Jurkat, Clone E6-1 (cell line): ENCODE data around the gene LY6G6D. TPM values are rescaled to one million over a fixed set of nuclear protein-coding genes. Genes with fewer than 3 reads are reported as not detected.

Source experiments
- DNase-seq: peaks from one replicate; pipeline ENCODE4 v3.0.0-alpha.2; 2011; ENCODE audit warnings: low read depth, low spot score
- H3K4me3 ChIP-seq: 2 replicates; pipeline ENCODE4 v1.5.1; 2011; ENCODE audit warnings: mild to moderate bottlenecking, low read length, control low read depth, moderate library complexity
- polyA plus RNA-seq: library from polyadenylated mRNA; unstranded; fragments of >200 nt; gene quantifications from one replicate; pipeline ENCODE4 v1.2.1, GENCODE V29; 2012; ENCODE audit warnings: missing spikeins; ENCODE audit not compliant: insufficient read length, insufficient read depth

The LY6G6D gene, protein sequence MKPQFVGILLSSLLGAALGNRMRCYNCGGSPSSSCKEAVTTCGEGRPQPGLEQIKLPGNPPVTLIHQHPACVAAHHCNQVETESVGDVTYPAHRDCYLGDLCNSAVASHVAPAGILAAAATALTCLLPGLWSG
- not detected for polyA plus RNA-seq

DNA sequence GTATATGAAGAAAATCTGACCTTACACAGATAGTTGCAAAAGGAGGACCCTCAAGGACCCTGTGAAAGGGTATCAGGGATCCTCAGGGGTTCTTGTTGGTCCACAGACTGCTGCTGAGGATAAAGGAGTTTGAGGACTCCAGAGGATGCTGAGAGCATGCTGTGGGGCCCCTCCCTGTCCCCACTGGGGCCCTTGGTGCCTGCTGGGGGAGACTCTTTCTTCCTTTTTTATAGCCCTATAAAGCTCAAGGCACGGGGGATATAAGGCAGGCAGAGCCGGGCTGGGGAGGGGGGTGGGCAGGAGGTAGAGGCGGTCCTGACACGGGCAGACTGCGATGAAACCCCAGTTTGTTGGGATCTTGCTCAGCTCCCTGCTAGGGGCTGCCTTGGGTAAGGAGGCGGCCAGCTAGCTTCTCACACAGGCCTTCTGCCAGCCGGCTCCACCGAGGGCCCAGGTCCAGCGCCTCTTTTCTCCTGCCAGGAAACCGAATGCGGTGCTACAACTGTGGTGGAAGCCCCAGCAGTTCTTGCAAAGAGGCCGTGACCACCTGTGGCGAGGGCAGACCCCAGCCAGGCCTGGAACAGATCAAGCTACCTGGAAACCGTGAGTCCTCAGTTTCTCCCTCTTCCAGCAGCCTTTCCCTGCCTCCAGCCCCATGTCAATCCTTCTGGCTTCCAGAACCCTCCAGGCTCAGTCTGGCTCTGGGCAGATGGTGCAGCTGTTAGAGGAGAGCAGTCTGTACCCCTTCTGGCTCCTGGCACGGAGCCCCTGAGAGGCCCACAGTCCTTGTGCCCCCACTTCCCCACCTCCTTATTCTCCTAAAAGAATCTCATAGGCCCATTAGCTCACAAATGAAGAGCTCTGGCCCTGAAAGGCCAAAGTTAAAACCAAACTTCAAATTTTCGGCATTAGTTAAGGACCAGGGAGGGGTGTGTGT is at the start of gene LY6G6D:
Gene LY6G6D (plus strand): TSS at position 327 of the 937 bp plus-strand sequence. CDS start 8 bp downstream, at position 335.
- no peak within 1 kb of the TSS for H3K4me3 ChIP-seq

DNA sequence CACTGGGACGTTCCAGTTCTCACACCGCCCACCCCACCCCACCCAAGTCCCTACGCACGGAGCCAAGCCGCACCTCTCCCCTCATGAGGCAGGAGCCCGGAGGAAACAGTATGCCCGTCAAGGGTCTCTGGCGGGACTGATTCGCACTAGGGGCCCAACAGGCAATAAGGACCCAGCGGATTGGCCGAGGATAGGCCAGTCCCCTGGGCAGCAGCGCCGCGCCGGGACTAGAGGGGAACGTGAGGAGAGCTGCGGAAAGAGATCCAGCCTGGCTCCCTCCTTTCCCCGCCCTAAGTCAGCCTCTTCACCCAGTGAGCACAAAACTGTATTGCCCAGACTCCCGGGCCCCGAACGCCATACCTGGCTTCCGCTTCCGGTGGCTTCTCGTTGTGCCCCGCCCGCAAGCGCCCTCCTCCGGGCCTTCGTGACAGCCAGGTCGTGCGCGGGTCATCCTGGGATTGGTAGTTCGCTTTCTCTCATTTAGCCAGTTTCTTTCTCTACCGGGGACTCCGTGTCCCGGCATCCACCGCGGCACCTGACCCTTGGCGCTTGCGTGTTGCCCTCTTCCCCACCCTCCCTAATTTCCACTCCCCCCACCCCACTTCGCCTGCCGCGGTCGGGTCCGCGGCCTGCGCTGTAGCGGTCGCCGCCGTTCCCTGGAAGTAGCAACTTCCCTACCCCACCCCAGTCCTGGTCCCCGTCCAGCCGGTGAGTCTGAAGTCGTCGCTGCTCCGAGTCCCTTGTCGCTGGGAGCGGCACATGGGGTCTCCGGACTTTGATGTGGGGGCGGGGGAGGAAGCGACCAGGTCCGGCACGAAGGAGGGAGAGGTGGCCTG is 49.4 kb upstream of the LY6G6D start, which contains the start of gene CSNK2B:
Gene CSNK2B (plus strand): TSS at position 580 of the 836 bp plus-strand sequence. CDS start 752 bp downstream, outside the sequence.
- DNase-seq = peak; percentile 98
- H3K4me3 ChIP-seq = peak within 1 kb of the TSS; percentile 98

More for the DNA sequence above, at the start of gene LY6G6D:
- no peak for DNase-seq

DNA sequence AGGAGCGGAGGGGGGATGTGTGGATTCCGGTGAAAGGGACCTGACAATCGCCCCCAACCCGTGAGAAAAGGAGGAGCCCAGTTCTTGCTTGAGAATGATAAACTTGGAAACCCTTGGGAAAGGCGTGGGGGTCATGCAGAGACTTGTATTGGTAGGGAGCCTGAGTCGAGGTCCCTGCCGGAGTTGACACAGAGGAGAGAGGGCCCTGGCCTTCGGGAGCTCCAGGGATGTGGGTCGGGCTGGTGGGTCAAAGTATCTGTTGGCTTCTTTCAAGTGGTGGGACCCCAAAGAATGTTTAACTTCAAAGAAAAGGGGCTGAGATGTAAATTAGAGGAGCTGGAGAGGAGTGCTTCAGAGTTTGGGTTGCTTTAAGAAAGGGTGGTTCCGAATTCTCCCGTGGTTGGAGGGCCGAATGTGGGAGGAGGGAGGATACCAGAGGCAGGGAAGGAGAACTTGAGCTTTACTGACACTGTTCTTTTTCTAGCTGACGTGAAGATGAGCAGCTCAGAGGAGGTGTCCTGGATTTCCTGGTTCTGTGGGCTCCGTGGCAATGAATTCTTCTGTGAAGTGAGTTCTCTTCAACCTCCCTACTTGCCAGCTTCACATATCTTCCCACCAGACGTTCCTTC is 48.7 kb upstream of the LY6G6D start:
- no peak for DNase-seq
- H3K4me3 ChIP-seq = peak overlapping the region; percentile 98

DNA sequence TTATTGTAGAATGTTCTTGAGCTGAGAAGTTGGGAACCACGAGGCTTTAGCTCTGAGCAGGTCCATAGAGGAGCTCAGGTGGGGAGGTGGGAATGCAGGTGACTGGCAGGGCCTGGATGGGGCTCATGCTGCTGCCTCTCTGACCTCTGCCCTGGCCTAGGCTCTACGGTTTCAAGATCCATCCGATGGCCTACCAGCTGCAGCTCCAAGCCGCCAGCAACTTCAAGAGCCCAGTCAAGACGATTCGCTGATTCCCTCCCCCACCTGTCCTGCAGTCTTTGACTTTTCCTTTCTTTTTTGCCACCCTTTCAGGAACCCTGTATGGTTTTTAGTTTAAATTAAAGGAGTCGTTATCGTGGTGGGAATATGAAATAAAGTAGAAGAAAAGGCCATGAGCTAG is 45.5 kb upstream of the LY6G6D start, which contains the start of gene LY6G5B:
Gene LY6G5B (plus strand): TSS at position 301 of the 400 bp plus-strand sequence. CDS start 975 bp downstream, outside the sequence.
- no peak within 1 kb of the TSS for H3K4me3 ChIP-seq
- no peak for DNase-seq

DNA sequence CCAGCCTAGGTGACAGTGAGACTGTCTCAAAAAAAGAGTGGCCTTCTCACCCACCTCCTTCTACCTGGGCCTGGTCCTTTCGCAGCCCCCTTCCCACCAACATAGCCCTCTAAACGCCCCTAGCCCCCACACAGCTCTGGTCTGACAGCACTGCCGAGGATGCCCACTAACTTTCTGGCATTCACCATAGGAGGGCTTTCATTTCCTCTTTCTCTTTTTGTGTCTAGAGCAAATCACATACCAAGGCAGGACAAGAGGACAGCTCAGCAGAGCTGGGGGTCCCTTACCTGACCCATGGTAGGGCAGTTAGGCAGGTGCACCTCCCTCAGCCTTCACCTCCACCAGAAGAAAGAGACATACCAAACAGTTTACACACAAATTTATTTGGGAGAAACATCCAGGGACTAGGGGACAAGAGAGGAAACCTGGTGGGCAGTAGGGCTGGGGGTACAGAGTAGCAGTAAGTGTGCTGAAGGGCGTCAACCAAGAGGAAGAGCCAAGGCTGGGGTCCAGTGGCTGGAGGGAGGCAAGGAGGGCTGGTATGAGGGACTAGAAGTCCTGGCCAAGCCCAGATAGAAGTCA is 38.7 kb upstream of the LY6G6D start:
- no peak for DNase-seq
- no peak overlapping the region for H3K4me3 ChIP-seq

DNA sequence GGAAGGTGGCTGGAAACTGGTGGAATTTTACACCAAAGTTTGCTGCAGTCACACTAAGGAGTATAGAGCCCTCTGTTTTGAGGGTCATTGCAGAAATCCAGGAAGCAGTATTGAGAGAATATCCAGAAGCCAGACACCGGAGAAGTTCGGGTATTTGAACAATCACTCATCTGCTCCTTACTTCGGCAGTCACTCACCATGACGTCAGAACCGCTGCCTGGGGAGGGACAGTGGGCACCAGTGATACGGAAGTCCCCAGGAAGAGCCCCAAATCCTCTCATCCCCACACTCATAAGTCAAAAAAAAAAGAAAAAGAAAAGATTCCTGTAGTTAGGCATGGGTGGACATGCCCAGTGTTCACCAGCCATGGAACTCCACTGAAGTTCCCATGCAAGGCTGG is 38.2 kb upstream of the LY6G6D start:
- no peak overlapping the region for H3K4me3 ChIP-seq
- DNase-seq = no peak

DNA sequence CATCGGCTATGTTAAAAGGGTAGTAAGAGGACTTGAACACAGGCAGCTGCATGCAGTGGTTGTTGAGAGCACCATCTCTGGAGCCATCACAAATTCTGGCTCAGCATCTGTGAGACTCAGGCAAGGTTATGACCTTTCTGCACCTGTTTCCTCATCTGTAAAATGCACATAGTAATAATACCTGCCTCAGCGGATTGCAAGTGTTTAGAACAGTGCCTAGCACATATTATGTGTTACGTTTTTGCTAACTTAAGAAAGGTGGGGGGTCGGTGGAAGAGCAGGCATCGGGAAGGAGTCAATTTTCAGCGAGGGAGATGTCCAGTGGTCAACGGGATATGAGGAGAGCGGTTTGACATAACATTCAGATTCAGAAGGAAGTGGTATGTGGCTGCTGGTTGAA is 37.2 kb upstream of the LY6G6D start:
- no peak for DNase-seq
- no peak overlapping the region for H3K4me3 ChIP-seq

DNA sequence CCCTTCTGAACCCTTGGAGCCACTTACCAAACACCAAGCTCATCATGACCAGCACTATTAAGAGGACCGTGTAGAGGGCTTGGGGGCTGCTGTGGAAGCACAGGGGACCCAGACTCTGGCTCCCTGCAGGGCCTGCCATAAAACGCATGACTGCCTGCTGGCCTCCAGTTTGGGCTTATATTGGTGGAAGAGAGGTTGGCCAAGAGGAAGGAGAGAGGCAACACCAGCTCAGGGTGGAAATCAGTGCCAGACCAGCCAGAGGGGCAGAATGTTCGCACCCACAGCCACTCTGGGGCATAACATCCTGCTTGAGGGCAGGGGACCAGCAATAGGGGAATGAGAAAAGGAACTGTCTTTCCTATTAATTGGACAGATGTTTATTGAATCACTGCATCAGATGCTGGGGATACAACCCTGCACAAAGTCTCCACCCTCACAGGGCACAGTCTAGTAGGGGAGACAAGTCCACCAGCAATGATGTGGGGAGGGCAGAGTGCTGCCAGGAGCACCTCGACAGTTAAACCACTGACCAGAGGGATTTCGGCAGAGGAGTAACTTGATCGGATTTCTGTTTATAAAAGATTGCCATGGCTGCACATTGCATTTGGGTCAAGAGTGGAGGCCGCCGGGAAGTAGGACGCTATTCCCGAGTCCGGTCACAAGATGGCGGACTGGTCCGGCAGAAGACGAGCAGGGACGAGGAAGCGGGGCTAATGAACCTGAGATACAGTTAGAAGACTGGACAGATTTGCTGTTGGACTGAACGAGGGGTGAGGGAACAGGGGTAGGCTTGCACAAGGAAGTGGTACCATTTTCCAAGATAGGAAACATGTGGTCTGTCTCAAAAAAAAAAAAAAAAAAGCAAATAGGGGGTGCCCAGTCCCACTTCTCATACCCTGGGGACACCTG is 34.7 kb upstream of the LY6G6D start, which contains the start of gene LY6G5C:
Gene LY6G5C (minus strand): TSS at position 842 of the 909 bp plus-strand sequence. CDS start 694 bp downstream, at position 148.
- H3K4me3 ChIP-seq = no peak within 1 kb of the TSS
- no peak for DNase-seq

DNA sequence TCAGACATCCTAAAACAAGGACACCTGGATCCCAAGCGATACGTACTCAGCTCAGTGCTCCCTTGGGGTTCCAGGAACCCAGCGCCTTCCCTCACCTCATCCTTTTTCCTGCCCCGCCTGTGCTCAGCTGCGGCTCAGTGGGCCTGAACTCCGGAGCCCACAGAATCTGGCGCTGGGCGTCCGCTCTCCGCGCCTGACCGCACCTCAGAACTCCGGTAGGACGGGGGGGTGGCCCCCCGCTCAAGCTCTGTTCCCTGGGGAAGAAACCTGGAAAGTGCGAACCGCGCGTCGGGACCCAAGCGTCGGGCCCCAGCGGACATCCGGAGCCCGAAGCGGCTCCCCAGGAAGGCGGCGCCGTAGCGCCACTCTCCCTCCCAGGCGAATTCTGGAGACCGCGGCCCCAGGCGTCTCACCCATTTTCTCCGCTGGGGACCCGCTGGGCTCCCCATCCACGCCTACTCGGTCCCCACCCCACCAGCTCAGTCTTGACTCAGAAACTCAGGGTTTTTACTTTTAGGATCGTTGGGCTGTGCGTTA is 33.9 kb upstream of the LY6G6D start:
- H3K4me3 ChIP-seq = no peak overlapping the region
- DNase-seq = no peak

DNA sequence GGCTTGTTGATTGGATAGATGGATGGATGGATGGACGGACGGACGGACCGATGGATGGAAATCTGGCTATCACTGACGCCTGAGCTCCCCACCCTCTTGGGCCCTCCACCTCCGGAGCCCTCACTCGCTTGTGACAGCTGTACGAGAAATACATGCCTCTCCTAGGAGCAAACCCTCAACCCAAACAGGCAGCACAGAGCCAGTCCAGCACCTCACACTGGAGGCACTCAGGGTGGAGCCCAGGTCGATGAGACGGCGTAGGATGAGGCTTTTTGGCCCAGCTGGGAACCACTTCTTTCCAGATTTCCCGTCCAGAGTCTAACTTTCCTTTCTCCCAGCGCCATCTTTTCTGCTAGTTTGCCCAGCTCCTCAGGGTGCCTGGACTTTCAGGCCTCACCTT is 31.6 kb upstream of the LY6G6D start:
- no peak overlapping the region for H3K4me3 ChIP-seq

DNA sequence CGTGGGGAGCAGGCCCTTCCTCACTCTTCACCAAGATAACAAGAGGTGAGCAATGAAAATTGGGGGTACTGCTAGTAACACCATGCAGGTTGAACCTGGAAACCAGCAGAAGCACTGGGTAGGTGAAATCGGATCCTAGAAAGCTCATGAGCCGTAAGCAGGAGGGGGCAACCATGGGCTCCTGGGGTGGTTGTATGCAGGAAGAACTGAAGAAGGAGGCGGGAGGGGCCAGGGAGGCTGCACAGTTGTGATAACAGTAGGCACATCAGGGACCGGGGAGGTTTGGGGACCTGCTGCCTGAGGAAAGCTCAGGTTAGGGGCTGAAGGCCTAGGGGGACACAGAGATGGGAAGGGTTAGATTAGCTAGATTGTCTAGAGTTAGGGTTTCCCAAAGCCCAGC is 28.7 kb upstream of the LY6G6D start:
- H3K4me3 ChIP-seq = no peak overlapping the region
- no peak for DNase-seq

More for the DNA sequence above, 31.6 kb upstream of the LY6G6D start:
- no peak for DNase-seq

DNA sequence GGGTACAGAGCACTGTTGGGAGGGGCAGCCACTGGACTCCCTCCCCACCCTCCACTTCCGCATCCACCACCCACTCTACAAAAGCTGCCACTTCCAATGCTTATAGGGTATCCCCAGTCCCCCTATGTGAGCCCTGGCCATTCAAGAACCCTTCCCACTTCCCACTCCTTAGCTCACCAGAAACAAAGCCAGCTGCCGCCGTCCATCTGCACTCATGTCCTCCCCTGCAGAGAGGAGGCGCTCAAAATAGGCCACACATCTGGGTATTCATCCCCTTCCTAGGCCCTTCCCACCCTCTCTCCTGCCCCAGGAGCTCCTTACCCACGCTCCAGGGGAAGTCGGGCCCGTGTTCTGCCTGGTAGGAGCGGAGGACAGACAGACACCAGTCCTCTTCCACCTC is 27.8 kb upstream of the LY6G6D start:
- no peak for DNase-seq

DNA sequence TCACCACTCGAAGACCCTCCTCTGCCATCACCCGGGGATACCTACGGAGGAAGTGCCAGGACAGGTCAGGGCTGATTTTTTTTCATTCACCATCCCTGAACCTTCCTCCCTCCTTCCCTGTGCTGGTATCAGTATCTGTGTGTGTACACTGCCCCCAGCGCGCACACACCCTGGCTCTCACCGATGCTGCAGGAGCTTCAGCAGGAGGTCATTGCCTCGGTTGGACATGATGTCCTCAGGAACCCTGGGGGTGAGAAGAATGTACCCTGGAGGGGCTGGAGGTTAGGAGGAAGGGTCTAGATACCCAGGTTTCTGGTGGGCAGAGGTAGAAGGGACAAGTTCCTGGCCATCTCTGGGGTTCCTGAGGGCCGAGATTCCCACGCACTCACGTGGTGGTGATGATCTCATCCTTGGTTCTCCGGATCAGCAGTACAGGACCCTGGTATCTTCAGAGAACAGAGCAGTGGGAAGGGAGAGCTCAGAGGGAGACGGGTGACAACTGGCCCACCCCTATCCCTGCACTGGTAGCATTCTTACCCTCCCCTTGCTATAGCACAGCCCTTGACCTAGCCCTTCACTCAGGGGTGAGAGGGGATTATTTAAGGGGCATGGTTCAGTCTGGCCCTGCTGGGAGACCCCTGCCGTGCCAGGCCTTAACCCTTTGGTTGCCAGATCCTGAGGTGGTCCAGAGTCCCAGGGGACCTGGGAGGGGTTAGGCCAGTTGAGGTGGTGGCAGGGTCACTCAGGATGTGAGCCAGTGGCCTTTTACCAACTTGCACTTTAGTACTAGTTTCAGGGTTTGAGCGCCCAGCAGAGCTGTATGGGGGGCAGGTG is 27.1 kb upstream of the LY6G6D start:
- no peak for DNase-seq
- H3K4me3 ChIP-seq = no peak overlapping the region

More for the DNA sequence above, 27.8 kb upstream of the LY6G6D start:
- no peak overlapping the region for H3K4me3 ChIP-seq

DNA sequence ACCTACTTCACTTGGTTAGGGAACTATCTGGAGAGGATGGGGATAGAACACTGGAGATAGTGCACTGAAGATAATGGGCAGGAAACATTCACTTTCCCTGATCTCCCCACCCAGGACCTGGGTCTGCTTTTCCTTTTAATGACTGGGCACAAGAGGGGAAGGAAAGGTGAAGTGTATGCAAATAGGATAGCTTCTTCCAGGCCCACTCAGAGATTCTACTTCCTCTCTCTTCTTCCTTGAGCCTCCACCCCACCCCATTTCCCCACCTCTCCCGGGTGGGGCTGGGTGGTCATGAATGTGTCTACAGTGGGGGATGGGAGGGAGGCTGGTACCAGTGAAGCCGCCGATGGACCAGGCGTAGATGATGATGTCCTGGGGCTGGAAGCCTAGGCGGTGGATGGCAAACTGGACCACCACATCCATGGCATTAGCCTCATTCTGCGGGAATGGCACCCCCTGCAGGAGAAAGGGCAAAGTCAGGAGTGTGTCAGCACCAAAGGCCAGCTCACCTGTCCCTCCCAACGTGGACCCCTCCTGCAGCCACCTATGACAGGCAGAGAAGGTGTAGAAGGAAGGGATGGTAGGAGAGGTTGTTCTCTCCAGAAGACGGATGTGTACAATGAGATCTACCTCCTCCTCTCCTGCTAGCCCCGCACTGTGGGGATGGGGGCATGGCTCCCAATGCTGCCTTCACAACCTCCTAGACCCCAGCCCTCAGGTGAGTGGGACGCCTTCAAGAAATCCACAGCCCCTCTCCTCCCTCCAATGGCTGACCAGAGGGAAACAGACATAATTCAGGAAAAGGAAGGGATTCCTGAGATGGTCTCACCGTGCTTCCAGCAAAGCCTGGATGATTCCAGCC is 25.7 kb upstream of the LY6G6D start:
- no peak for DNase-seq
- no peak overlapping the region for H3K4me3 ChIP-seq

DNA sequence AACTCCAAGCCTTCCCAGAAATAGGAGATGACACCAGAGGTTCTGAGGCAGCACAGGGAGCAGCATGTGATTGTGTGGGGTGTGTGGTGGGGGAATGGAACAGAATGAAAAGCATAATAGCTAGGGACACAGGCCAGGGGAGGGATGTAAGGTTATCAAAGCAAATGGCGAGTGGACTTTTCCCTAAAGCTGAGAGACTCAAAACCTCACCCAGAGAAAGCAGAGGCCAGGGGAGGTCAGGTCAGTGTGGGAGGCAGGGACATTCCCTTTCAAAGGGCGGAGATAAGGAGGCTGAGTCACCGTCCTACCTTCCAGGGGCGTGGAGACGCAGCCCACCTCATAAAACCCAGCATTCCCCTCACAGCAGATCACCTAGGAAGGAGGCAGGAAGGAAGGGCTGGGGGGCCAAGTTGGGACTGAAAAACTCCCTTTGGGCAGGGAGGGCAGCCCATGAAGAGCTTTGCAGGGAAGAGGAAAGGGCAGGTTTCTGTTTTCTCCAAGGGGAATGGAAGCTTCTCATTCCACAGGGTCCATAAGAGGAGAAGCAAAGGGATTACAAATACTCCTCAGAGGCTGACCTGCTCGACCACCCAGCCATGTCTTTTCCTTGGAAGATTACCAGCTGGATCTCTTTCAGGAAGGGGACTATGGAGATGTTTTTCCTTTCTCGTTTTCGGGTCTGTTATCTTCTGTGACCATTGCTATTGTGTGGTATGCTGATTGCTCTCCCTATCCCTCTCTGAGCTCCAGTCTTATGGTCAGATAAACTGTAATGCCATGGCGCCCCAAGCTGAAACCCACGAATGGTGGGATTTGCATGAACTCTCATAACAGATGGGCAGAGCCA is 24.7 kb upstream of the LY6G6D start:
- H3K4me3 ChIP-seq = no peak overlapping the region
- DNase-seq = no peak
